NCI-H2081 treated with DMSO at 0.1 percent for 48 hours (cell line): Measurements from ENCODE around the gene MTF2.
"Not testable (repeated sequence)": the region's sequence is repeated elsewhere in the genome, so short reads cannot be mapped to it uniquely, and the experiment has no call there.

Experiments used
- DNase-seq: peaks from one replicate; lab custom pipeline; 2025; lab: John Stamatoyannopoulos, UW

Gene MTF2

GRCh38 chr1:93078986-93079654 is at the start of gene MTF2:
Gene MTF2 (plus strand): TSS chr1:93079283. CDS start chr1:93079527, 244 bp downstream.
- DNase-seq: peak; percentile 55

GRCh38 chr1:93029317-93029716 is 49.8 kb upstream of the MTF2 start:
- DNase-seq: no peak

- not testable (repeated sequence) for DNase-seq
These were observed 48.9 kb upstream of the MTF2 start for GRCh38 chr1:93030191-93030590.

- no peak for DNase-seq
These were observed 47.4 kb upstream of the MTF2 start for GRCh38 chr1:93031711-93032110.

- no peak for DNase-seq
These were observed 46.1 kb upstream of the MTF2 start for GRCh38 chr1:93033029-93033428.

GRCh38 chr1:93033785-93034184 is 45.3 kb upstream of the MTF2 start:
- DNase-seq: no peak

- no peak for DNase-seq
These were observed 44.7 kb upstream of the MTF2 start for GRCh38 chr1:93034397-93034796.

- no peak for DNase-seq
These were observed 42.4 kb upstream of the MTF2 start for GRCh38 chr1:93036672-93037071.

- no peak for DNase-seq
These were observed 36.7 kb upstream of the MTF2 start for GRCh38 chr1:93042187-93043056.

- DNase-seq: no peak
These were observed 36.0 kb upstream of the MTF2 start for GRCh38 chr1:93043057-93043557.

GRCh38 chr1:93047618-93048017 is 31.5 kb upstream of the MTF2 start:
- DNase-seq: no peak

GRCh38 chr1:93051961-93052360 is 27.1 kb upstream of the MTF2 start:
- no peak for DNase-seq

- DNase-seq: no peak
These were observed 22.9 kb upstream of the MTF2 start for GRCh38 chr1:93056214-93056613.

GRCh38 chr1:93056649-93057048 is 22.4 kb upstream of the MTF2 start:
- no peak for DNase-seq

- DNase-seq: no peak
These were observed 16.9 kb upstream of the MTF2 start for GRCh38 chr1:93061895-93062792.

GRCh38 chr1:93076268-93076667 is 2.8 kb upstream of the MTF2 start:
- DNase-seq: no peak

GRCh38 chr1:93078203-93078602 is 880 bp upstream of the MTF2 start:
- DNase-seq: no peak

- no peak for DNase-seq
These were observed 471 bp upstream of the MTF2 start for GRCh38 chr1:93078638-93078985.

GRCh38 chr1:93079685-93080141 is 630 bp downstream of the MTF2 start:
- DNase-seq: no peak

GRCh38 chr1:93080179-93080823 is 1.2 kb downstream of the MTF2 start:
- peak; percentile 23 for DNase-seq

- no peak for DNase-seq
These were observed 2.6 kb downstream of the MTF2 start for GRCh38 chr1:93081716-93082115.

- DNase-seq: no peak
These were observed 3.2 kb downstream of the MTF2 start for GRCh38 chr1:93082313-93082712.
